Measurements from ENCODE around the gene B4GALNT1. TPM values are rescaled to one million over a fixed set of nuclear protein-coding genes. Genes with fewer than 3 reads are reported as not detected.
"Not testable (repeated sequence)": the region's sequence is repeated elsewhere in the genome, so short reads cannot be mapped to it uniquely, and the experiment has no call there.

The B4GALNT1 gene
- total RNA-seq, 1 donor from 2014 or later = 1.1 TPM

DNA sequence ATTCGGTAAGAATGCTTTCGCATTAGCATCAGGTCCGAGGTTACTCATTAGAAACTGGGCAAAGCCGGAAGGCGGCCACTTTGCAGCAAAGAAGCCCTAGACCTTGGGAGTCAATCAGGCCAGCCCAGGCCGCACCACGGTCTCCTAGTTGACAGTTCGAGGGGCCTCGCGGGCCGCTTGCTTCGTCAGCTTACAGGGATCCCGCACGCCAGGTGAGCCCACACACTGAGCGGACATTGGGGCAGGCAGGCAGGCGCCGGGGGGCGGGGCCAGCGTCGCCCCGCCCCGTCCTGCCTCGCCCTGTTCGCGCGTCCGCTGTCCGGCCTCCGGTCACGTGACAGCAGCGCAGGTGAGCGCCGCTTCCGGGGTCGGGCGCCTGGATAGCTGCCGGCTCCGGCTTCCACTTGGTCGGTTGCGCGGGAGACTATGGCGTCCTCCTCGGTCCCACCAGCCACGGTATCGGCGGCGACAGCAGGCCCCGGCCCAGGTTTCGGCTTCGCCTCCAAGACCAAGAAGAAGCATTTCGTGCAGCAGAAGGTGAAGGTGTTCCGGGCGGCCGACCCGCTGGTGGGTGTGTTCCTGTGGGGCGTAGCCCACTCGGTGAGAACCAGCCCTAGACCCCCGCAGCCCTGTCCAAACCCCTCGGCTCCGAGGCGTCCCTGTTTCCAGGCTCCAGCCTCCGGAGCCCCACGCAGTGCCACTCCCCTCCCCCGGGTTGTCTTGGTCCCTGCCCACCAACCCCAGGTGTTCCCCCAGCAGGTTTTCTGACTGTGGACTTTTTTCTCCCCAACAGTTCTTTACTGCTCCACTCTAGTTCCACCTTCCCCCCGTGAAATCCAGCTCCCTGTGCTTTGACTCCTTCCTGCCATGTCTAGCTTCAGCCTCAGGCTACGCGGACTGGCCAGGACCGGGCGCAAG, 41.9 kb downstream of the B4GALNT1 start, which contains the start of gene PIP4K2C:
Gene PIP4K2C, plus strand, starts transcription at position 329 of the 918 bp plus-strand sequence. Its CDS starts 98 bp downstream, at position 427.
- Mint-ChIP-seq H3K4me1 (ENCODE audit: low read depth) (peaks cover 23% of the 10 kb centered on the region), H3K27ac (peak within 1 kb of the TSS; percentile 97), H3K9me3 (ENCODE audit: low read depth) (no peaks in the 10 kb centered on the region), H3K27me3 (peaks cover 3% of the 10 kb centered on the region), H3K4me3 (ENCODE audit: low read depth) (peak within 1 kb of the TSS; percentile 94), H3K36me3 (ENCODE audit: insufficient read depth) (peaks cover 5% of the 10 kb centered on the region)
- TF ChIP-seq, protein P1, sequence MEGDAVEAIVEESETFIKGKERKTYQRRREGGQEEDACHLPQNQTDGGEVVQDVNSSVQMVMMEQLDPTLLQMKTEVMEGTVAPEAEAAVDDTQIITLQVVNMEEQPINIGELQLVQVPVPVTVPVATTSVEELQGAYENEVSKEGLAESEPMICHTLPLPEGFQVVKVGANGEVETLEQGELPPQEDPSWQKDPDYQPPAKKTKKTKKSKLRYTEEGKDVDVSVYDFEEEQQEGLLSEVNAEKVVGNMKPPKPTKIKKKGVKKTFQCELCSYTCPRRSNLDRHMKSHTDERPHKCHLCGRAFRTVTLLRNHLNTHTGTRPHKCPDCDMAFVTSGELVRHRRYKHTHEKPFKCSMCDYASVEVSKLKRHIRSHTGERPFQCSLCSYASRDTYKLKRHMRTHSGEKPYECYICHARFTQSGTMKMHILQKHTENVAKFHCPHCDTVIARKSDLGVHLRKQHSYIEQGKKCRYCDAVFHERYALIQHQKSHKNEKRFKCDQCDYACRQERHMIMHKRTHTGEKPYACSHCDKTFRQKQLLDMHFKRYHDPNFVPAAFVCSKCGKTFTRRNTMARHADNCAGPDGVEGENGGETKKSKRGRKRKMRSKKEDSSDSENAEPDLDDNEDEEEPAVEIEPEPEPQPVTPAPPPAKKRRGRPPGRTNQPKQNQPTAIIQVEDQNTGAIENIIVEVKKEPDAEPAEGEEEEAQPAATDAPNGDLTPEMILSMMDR (IDR thresholded peaks at IDR 0.05; ENCODE audit: unreplicated experiment) = no peak
- peak; percentile 83 for DNase-seq (ENCODE audit: low spot score, unreplicated experiment)

DNA sequence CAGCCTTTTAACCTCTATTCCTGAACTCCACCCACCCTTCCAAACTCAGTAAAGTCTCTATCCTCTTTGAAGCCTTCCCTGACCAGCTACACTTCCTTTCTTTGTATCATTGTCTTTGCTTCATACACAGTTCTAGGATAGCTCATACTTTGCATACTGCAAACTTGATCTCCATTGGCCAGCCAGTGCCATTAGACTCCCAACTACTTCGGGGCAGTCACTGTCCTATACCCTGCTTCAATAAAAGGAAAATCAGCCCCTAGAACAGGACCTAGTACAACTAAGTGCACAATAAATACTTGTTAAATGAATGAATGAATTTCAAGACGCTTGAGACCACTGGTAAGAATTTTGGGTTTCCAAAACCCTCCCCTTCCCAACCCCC, 42.5 kb downstream of the B4GALNT1 start:
- peak overlapping the region; percentile 86 for H3K27ac Mint-ChIP-seq
- TF ChIP-seq, protein P1 (IDR thresholded peaks at IDR 0.05; ENCODE audit: unreplicated experiment) = no peak
- peaks cover 5% of the 10 kb centered on the region for H3K27me3 Mint-ChIP-seq

DNA sequence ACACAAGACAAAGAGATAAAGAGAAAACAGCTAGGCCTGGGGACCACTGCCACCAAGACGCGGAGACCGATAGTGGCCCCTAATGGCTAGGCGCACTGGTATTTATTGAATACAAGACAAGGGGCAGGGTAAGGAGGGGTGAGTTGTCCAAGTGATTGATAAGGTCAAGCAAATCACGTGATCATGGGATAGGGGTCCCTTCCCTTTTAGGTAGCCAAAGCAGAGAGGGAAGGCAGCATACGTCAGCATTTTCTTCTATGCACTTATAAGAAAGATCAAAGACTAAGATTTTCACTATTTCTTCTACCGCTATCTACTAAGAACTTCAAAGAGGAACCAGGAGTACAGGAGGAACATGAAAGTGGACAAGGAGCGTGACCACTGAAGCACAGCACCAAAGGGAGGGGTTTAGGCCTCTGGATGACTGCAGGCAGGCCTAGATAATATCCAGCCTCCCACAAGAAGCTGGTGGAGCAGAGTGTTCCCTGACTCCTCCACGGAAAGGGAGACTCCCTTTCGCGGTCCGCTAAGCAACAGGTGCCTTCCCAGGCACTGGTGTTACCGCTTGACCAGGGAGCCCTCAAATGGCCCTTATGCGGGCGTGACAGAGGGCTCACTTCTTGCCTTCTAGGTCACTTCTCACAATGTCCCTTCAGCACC, 43.9 kb downstream of the B4GALNT1 start:
- not testable (repeated sequence) for H3K9me3 Mint-ChIP-seq (ENCODE audit: low read depth); H3K36me3 Mint-ChIP-seq (ENCODE audit: insufficient read depth); H3K27ac Mint-ChIP-seq; H3K4me3 Mint-ChIP-seq (ENCODE audit: low read depth); DNase-seq (ENCODE audit: low spot score, unreplicated experiment)
- Mint-ChIP-seq H3K4me1 (ENCODE audit: low read depth) (peaks cover 21% of the 10 kb centered on the region), H3K27me3 (peaks cover 19% of the 10 kb centered on the region)

More for the DNA sequence above, 42.5 kb downstream of the B4GALNT1 start:
- DNase-seq (ENCODE audit: low spot score, unreplicated experiment) = no peak
- peaks cover 3% of the 10 kb centered on the region for H3K36me3 Mint-ChIP-seq (ENCODE audit: insufficient read depth)
- peaks cover 23% of the 10 kb centered on the region for H3K4me1 Mint-ChIP-seq (ENCODE audit: low read depth)
- H3K4me3 Mint-ChIP-seq (ENCODE audit: low read depth) = peak overlapping the region; percentile 94
- H3K9me3 Mint-ChIP-seq (ENCODE audit: low read depth) = no peaks in the 10 kb centered on the region

DNA sequence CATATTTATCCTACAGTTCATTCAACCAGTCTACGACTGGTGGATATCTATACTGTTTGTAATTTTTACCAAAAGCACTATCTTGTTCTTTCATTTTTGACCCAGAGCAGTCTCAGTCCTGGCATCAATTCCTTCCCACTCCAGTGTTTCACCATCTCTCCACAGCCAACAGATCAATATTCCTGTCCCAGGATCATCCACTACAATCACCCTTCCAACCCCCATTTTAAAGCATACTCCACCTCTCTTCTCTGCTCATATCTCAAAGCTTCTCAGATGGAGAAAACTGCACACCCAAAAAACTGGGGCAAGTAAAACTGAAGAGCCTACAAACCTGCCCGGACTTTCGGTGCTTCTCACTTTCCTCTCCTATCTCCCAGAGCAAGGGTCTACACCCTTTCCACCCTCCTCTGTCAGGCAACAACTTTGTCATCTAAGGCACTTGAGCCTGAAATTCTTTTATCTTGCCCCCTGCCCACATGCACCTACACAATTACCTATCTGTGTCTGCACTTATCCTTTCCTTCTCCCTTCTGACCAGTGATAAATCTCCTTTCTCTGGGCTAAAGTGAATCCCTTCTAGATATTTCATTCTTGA, 46.1 kb downstream of the B4GALNT1 start:
- H3K4me1 Mint-ChIP-seq (ENCODE audit: low read depth) = peaks cover 6% of the 10 kb centered on the region

DNA sequence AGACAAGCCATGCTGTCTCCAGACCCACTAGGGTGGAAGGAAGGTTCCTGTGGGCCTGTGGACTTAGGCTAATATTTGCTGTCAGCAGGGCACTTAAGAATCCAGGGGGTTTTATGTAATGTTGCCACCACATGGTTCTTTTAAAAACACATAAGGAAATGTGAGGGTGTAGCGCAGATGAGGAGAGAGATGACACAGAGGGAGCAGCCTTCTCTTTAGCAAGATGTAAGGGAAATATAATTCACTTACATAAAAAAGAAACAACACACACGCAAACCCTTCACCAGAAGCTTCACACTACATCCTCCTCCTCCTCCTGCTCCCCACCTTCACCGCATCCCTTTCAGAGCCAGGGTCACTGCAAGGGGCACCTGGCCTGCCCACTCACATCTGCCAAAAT, 46.9 kb downstream of the B4GALNT1 start:
- Mint-ChIP-seq H3K9me3 (ENCODE audit: low read depth) (no peaks in the 10 kb centered on the region), H3K4me1 (ENCODE audit: low read depth) (peaks cover 3% of the 10 kb centered on the region), H3K27me3 (peaks cover 25% of the 10 kb centered on the region), H3K36me3 (ENCODE audit: insufficient read depth) (no peaks in the 10 kb centered on the region), H3K27ac (no peak overlapping the region), H3K4me3 (ENCODE audit: low read depth) (no peak overlapping the region)
- no peak for DNase-seq (ENCODE audit: low spot score, unreplicated experiment)
- TF ChIP-seq, protein P1 (IDR thresholded peaks at IDR 0.05; ENCODE audit: unreplicated experiment) = no peak

More for the DNA sequence above, 46.1 kb downstream of the B4GALNT1 start:
- TF ChIP-seq, protein P1 (IDR thresholded peaks at IDR 0.05; ENCODE audit: unreplicated experiment) = no peak
- Mint-ChIP-seq H3K9me3 (ENCODE audit: low read depth) (no peaks in the 10 kb centered on the region), H3K27ac (no peak overlapping the region), H3K4me3 (ENCODE audit: low read depth) (no peak overlapping the region), H3K36me3 (ENCODE audit: insufficient read depth) (no peaks in the 10 kb centered on the region), H3K27me3 (peaks cover 25% of the 10 kb centered on the region)
- DNase-seq (ENCODE audit: low spot score, unreplicated experiment) = no peak
